Ishikawa (cell line): Measurements from ENCODE around the gene ABCD1.

Experiments
- CEBPB ChIP-seq: IDR thresholded peaks from 2 replicates; pipeline ENCODE4 v1.6.1; 2012
- CREB1 ChIP-seq: IDR thresholded peaks from 2 replicates; pipeline ENCODE4 v1.6.1; 2012; ENCODE audit warnings: low read depth
- EGR1 ChIP-seq: IDR thresholded peaks from 2 replicates; pipeline ENCODE4 v1.6.1; 2012
- EP300 ChIP-seq: IDR thresholded peaks from 2 replicates; pipeline ENCODE4 v1.6.1; 2012; ENCODE audit warnings: borderline replicate concordance
- FOXM1 ChIP-seq: IDR thresholded peaks from 2 replicates; pipeline ENCODE4 v1.6.1; 2012; ENCODE audit warnings: low read depth, borderline replicate concordance
- MAX ChIP-seq: IDR thresholded peaks from 2 replicates; pipeline ENCODE4 v1.6.1; 2012
- NFIC ChIP-seq: IDR thresholded peaks from 2 replicates; pipeline ENCODE4 v1.6.1; 2012
- REST ChIP-seq: IDR thresholded peaks from 2 replicates; pipeline ENCODE4 v1.6.1; 2012; ENCODE audit warnings: low read depth, mild to moderate bottlenecking
- TAF1 ChIP-seq: IDR thresholded peaks from 2 replicates; pipeline ENCODE4 v1.6.1; 2012; ENCODE audit warnings: low read depth, mild to moderate bottlenecking
- TCF12 ChIP-seq: IDR thresholded peaks from 2 replicates; pipeline ENCODE4 v1.6.1; 2012; ENCODE audit warnings: low read depth
- YY1 ChIP-seq: IDR thresholded peaks from 2 replicates; pipeline ENCODE4 v1.6.1; 2012; ENCODE audit warnings: low read depth

- no peak for TF ChIP-seq MAX
- no peak for TF ChIP-seq EP300
- no peak for TF ChIP-seq REST
- TF ChIP-seq TCF12: no peak
- TF ChIP-seq CEBPB: no peak
- no peak for TF ChIP-seq TAF1
- TF ChIP-seq NFIC: no peak
- no peak for TF ChIP-seq YY1
- no peak for TF ChIP-seq EGR1
- TF ChIP-seq CREB1: no peak
- no peak for TF ChIP-seq FOXM1
Measured at GRCh38 chrX:153728951-153729631, 4.4 kb downstream of the ABCD1 start.
